HepG2 (cell line): ENCODE measurements around the gene ZNF23. TPM values are rescaled to one million over a fixed set of nuclear protein-coding genes. Genes with fewer than 3 reads are reported as not detected.

Experiments used
- ATF7-NPFF ChIP-seq: sonication (generic); formaldehyde crosslinking; IDR thresholded peaks from 2 replicates; pipeline ENCODE4 v1.8.1; 2023; ENCODE audit warnings: mild to moderate bottlenecking, low read depth, missing genetic modification reagents, moderate library complexity
- BCL6 ChIP-seq: IDR thresholded peaks from 2 replicates; pipeline ENCODE4 v1.6.1; 2016; ENCODE audit warnings: missing genetic modification reagents, missing compliant biosample characterization
- FOXA1 ChIP-seq, 2 experiments: fragments of 450-650 bp in 1 of 2; sonication (generic) in 1 of 2; formaldehyde crosslinking in 1 of 2; IDR thresholded peaks; 2 replicates each; pipeline versions ENCODE4 v1.4.0 to v1.6.1; 2016 to 2020; ENCODE audit warnings: missing genetic modification reagents in 1 of 2
- RFXAP ChIP-seq: sonication (generic); formaldehyde crosslinking; IDR thresholded peaks from 2 replicates; pipeline ENCODE4 v1.4.0; 2020; ENCODE audit warnings: missing genetic modification reagents, borderline replicate concordance
- SIN3A ChIP-seq: IDR thresholded peaks from 2 replicates; pipeline ENCODE4 v1.6.1; 2011; ENCODE audit warnings: low read depth, mild to moderate bottlenecking, control low read depth, low read length, borderline replicate concordance
- TBL1XR1 ChIP-seq: fragments of 150-350 bp; IDR thresholded peaks from 2 replicates; pipeline ENCODE4 v1.6.1; 2014; ENCODE audit warnings: borderline replicate concordance, low read length; ENCODE audit not compliant: partially characterized antibody
- YEATS4 ChIP-seq: sonication (generic); formaldehyde crosslinking; IDR thresholded peaks from 2 replicates; pipeline ENCODE4 v1.4.0; 2020; ENCODE audit warnings: missing genetic modification reagents, borderline replicate concordance
- ZC3H4 ChIP-seq: sonication (generic); formaldehyde crosslinking; IDR thresholded peaks from 2 replicates; pipeline ENCODE4 v1.4.0; 2020; ENCODE audit warnings: missing genetic modification reagents, borderline replicate concordance
- ZFP41 ChIP-seq: sonication (generic); formaldehyde crosslinking; IDR thresholded peaks from 2 replicates; pipeline ENCODE4 v1.4.0; 2020; ENCODE audit warnings: mild to moderate bottlenecking, missing genetic modification reagents, borderline replicate concordance
- ZNF432 ChIP-seq: sonication (generic); formaldehyde crosslinking; IDR thresholded peaks from 2 replicates; pipeline ENCODE4 v1.5.0; 2020; ENCODE audit warnings: missing genetic modification reagents, mild to moderate bottlenecking, borderline replicate concordance
- ZSCAN20 ChIP-seq: sonication (generic); formaldehyde crosslinking; IDR thresholded peaks from 2 replicates; pipeline ENCODE4 v1.4.0; 2020; ENCODE audit warnings: missing genetic modification reagents, mild to moderate bottlenecking, borderline replicate concordance
- ZSCAN31 ChIP-seq: sonication (generic); formaldehyde crosslinking; IDR thresholded peaks from 2 replicates; pipeline ENCODE4 v1.5.0; 2020; ENCODE audit warnings: low read depth, mild to moderate bottlenecking, missing genetic modification reagents
- polyA plus RNA-seq, 8 experiments: library from polyadenylated mRNA; depleted of rRNA in 3 of 8; stranded (reverse) in 7 of 8; unstranded in 1 of 8; fragments of >200 nt; fragmentation: Illumina TruSeq in 4 of 8; extraction: Trizol in 4 of 8; gene quantifications; 2 replicates each; pipeline versions ENCODE4 v1.2.1 to v1.2.3, GENCODE V29; 2011 to 2016; ENCODE audit warnings: low read depth in 4 of 8, missing spikeins in 1 of 8, mixed read lengths in 1 of 8; ENCODE audit not compliant: insufficient read depth in 1 of 8
- total RNA-seq, 5 experiments: library from RNA; depleted of rRNA; stranded (reverse); fragments of >200 nt; fragmentation: Illumina TruSeq; extraction: Trizol; gene quantifications; 2 replicates each; pipeline ENCODE4 v1.2.3, GENCODE V29; 2016; ENCODE audit warnings: low read depth in 1 of 5
- TF ChIP-seq, protein P1 (sequence below): sonication (generic); formaldehyde crosslinking; IDR thresholded peaks from 2 replicates; pipeline ENCODE4 v1.5.0; 2020; ENCODE audit warnings: mild to moderate bottlenecking, missing genetic modification reagents, borderline replicate concordance
- TF ChIP-seq, protein P2 (sequence below): sonication (generic); formaldehyde crosslinking; IDR thresholded peaks from 2 replicates; pipeline ENCODE4 v1.4.0; 2020; ENCODE audit warnings: mild to moderate bottlenecking, missing genetic modification reagents
- TF ChIP-seq, protein P3 (sequence below): sonication (generic); formaldehyde crosslinking; IDR thresholded peaks from 2 replicates; pipeline ENCODE4 v1.4.0; 2020; ENCODE audit warnings: missing genetic modification reagents
- TF ChIP-seq, protein P4 (sequence below): sonication (generic); formaldehyde crosslinking; IDR thresholded peaks from 2 replicates; pipeline ENCODE4 v1.5.1; 2020; ENCODE audit warnings: mild to moderate bottlenecking, missing genetic modification reagents, moderate library complexity
- TF ChIP-seq, protein P5 (sequence below): sonication (generic); formaldehyde crosslinking; IDR thresholded peaks from 2 replicates; pipeline ENCODE4 v1.4.0; 2020; ENCODE audit warnings: mild to moderate bottlenecking, low read depth, missing genetic modification reagents
- TF ChIP-seq, protein P6 (sequence below): sonication (generic); formaldehyde crosslinking; IDR thresholded peaks from 2 replicates; pipeline ENCODE4 v1.5.1; 2020; ENCODE audit warnings: mild to moderate bottlenecking, moderate library complexity, missing genetic modification reagents

ZNF23 gene
- total and polyA plus RNA-seq, 2 of the 13 experiments (the other 11 are each of a cell fraction or from before 2014, with no cell fraction given), result 8.6 to 12.2 TPM

DNA sequence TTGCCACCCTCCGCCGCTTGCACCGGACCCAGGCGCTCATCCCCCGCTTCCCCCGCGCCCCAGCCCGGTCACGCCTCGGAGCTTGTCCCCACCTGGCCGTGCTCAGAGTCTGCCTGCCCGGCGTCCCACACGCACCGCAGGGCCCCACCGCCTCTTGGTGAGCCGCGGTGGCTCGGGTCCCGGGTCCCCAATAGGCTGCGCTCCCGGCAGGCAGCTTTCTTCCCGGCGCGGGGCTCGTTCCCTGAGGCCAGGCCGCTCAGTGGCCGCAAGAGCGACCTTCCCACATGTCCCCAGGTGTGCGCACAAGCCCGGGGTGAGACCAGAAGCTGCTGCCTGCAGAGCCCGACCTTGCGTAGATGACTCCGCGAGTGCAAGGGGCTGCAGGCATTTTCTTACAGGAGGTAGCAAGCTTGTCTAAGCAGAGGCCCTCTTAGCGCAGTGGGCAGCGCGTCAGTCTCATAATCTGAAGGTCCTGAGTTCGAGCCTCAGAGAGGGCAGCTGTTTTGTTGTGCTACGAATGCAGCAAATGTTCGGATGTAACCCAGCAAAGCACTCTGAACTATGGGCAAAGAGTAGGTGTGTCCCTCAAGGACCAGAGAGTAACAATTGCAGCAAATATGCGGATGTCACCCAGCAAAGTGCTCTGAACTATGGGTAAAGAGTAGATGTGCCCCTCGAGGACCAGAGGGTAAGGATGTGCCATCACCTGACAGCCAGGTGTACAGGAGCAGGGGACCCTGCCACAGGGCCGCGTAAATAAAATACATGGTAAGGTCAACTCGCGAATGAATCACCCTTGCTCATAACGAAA lies 35.8 kb downstream of the ZNF23 start (continued):
- TF ChIP-seq, protein P1, sequence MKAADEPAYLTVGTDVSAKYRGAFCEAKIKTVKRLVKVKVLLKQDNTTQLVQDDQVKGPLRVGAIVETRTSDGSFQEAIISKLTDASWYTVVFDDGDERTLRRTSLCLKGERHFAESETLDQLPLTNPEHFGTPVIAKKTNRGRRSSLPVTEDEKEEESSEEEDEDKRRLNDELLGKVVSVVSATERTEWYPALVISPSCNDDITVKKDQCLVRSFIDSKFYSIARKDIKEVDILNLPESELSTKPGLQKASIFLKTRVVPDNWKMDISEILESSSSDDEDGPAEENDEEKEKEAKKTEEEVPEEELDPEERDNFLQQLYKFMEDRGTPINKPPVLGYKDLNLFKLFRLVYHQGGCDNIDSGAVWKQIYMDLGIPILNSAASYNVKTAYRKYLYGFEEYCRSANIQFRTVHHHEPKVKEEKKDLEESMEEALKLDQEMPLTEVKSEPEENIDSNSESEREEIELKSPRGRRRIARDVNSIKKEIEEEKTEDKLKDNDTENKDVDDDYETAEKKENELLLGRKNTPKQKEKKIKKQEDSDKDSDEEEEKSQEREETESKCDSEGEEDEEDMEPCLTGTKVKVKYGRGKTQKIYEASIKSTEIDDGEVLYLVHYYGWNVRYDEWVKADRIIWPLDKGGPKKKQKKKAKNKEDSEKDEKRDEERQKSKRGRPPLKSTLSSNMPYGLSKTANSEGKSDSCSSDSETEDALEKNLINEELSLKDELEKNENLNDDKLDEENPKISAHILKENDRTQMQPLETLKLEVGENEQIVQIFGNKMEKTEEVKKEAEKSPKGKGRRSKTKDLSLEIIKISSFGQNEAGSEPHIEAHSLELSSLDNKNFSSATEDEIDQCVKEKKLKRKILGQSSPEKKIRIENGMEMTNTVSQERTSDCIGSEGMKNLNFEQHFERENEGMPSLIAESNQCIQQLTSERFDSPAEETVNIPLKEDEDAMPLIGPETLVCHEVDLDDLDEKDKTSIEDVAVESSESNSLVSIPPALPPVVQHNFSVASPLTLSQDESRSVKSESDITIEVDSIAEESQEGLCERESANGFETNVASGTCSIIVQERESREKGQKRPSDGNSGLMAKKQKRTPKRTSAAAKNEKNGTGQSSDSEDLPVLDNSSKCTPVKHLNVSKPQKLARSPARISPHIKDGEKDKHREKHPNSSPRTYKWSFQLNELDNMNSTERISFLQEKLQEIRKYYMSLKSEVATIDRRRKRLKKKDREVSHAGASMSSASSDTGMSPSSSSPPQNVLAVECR (CRISPR knock-in tag), result peak; percentile 86; the same call in 1 of the 2 replicates
- TF ChIP-seq, protein P2, sequence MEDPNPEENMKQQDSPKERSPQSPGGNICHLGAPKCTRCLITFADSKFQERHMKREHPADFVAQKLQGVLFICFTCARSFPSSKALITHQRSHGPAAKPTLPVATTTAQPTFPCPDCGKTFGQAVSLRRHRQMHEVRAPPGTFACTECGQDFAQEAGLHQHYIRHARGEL, result 0 out of 2 replicates have a peak, but pooled peaks have one; percentile 51
- TF ChIP-seq FOXA1 (IDR thresholded peaks at IDR 0.05) (no peak), FOXA1 (CRISPR knock-in tag; IDR thresholded peaks at IDR 0.05) (peak; percentile 7; the same call in 1 of the 2 replicates), BCL6 (peak; percentile 82), ZSCAN31 (peak; percentile 97), RFXAP (peak; percentile 93), TBL1XR1 (peak; percentile 69), YEATS4 (CRISPR knock-in tag) (peak; percentile 67), ZC3H4 (CRISPR knock-in tag) (no peak), ZFP41 (CRISPR knock-in tag) (0 out of 2 replicates have a peak, but pooled peaks have one; percentile 91), SIN3A (no peak), ATF7-NPFF (CRISPR knock-in tag) (peak; percentile 96), ZSCAN20 (no peak; the same call in 1 of the 2 replicates), ZNF432 (no peak)
- TF ChIP-seq, protein P3, sequence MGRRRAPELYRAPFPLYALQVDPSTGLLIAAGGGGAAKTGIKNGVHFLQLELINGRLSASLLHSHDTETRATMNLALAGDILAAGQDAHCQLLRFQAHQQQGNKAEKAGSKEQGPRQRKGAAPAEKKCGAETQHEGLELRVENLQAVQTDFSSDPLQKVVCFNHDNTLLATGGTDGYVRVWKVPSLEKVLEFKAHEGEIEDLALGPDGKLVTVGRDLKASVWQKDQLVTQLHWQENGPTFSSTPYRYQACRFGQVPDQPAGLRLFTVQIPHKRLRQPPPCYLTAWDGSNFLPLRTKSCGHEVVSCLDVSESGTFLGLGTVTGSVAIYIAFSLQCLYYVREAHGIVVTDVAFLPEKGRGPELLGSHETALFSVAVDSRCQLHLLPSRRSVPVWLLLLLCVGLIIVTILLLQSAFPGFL (CRISPR knock-in tag), result 0 out of 2 replicates have a peak, but pooled peaks have one; percentile 6
- TF ChIP-seq, protein P4, sequence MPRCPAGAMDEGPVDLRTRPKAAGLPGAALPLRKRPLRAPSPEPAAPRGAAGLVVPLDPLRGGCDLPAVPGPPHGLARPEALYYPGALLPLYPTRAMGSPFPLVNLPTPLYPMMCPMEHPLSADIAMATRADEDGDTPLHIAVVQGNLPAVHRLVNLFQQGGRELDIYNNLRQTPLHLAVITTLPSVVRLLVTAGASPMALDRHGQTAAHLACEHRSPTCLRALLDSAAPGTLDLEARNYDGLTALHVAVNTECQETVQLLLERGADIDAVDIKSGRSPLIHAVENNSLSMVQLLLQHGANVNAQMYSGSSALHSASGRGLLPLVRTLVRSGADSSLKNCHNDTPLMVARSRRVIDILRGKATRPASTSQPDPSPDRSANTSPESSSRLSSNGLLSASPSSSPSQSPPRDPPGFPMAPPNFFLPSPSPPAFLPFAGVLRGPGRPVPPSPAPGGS (CRISPR knock-in tag), result peak; percentile 77
- TF ChIP-seq, protein P5, sequence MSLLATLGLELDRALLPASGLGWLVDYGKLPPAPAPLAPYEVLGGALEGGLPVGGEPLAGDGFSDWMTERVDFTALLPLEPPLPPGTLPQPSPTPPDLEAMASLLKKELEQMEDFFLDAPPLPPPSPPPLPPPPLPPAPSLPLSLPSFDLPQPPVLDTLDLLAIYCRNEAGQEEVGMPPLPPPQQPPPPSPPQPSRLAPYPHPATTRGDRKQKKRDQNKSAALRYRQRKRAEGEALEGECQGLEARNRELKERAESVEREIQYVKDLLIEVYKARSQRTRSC (CRISPR knock-in tag), result peak; percentile 94
- TF ChIP-seq, protein P6, sequence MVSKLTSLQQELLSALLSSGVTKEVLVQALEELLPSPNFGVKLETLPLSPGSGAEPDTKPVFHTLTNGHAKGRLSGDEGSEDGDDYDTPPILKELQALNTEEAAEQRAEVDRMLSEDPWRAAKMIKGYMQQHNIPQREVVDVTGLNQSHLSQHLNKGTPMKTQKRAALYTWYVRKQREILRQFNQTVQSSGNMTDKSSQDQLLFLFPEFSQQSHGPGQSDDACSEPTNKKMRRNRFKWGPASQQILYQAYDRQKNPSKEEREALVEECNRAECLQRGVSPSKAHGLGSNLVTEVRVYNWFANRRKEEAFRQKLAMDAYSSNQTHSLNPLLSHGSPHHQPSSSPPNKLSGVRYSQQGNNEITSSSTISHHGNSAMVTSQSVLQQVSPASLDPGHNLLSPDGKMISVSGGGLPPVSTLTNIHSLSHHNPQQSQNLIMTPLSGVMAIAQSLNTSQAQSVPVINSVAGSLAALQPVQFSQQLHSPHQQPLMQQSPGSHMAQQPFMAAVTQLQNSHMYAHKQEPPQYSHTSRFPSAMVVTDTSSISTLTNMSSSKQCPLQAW, result peak; percentile 98
